DOHH2 (cell line): ENCODE results near the gene DPP6.

Experiments used
- H3F3A ChIP-seq: fragments of 200-600 bp; sonication (generic), shearing (Covaris generic); 2 replicates; pipeline ENCODE4 v1.6.0; 2016; ENCODE audit warnings: antibody characterized with exemption, mild to moderate bottlenecking; ENCODE audit not compliant: control insufficient read depth, insufficient read depth
- H3K27ac ChIP-seq: fragments of 200-600 bp; sonication (generic); 2 replicates; pipeline ENCODE4 v1.5.1; 2014; ENCODE audit warnings: low read depth, mild to moderate bottlenecking, low read length, moderate library complexity
- H3K27me3 ChIP-seq: fragments of 200-600 bp; sonication (generic); 2 replicates; pipeline ENCODE4 v1.6.1; 2014; ENCODE audit warnings: mild to moderate bottlenecking, low read length, mixed read lengths; ENCODE audit not compliant: control insufficient read depth
- H3K36me3 ChIP-seq: fragments of 200-600 bp; sonication (generic); 2 replicates; pipeline ENCODE4 v1.6.1; 2014; ENCODE audit warnings: mild to moderate bottlenecking, low read length, moderate library complexity, mixed read lengths; ENCODE audit not compliant: control insufficient read depth
- H3K4me1 ChIP-seq: fragments of 200-600 bp; sonication (generic); 2 replicates; pipeline ENCODE4 v1.6.1; 2014; ENCODE audit warnings: mild to moderate bottlenecking, low read length, mixed read lengths; ENCODE audit not compliant: control insufficient read depth
- H3K4me2 ChIP-seq: fragments of 200-600 bp; sonication (generic); 2 replicates; pipeline ENCODE4 v1.6.0; 2014; ENCODE audit warnings: mild to moderate bottlenecking, low read length, moderate library complexity
- H3K4me3 ChIP-seq: fragments of 200-600 bp; sonication (generic); 2 replicates; pipeline ENCODE4 v1.5.1; 2014; ENCODE audit warnings: mild to moderate bottlenecking, low read length, mixed read lengths
- H3K79me2 ChIP-seq: fragments of 200-600 bp; sonication (generic); 2 replicates; pipeline ENCODE4 v1.6.1; 2014; ENCODE audit warnings: mild to moderate bottlenecking, low read length, mixed read lengths; ENCODE audit not compliant: control insufficient read depth
- H3K9me2 ChIP-seq: fragments of 200-600 bp; sonication (generic); replicated peaks from 2 replicates; pipeline ENCODE4 v1.6.1; 2014; ENCODE audit warnings: mild to moderate bottlenecking, low read length, mixed read lengths; ENCODE audit not compliant: control insufficient read depth
- H3K9me3 ChIP-seq: fragments of 200-600 bp; sonication (generic); 2 replicates; pipeline ENCODE4 v1.6.1; 2014; ENCODE audit warnings: antibody characterized with exemption, low read length, mixed read lengths; ENCODE audit not compliant: control insufficient read depth, insufficient read depth
- H4K20me1 ChIP-seq: fragments of 200-600 bp; sonication (generic); 2 replicates; pipeline ENCODE4 v1.6.0; 2014; ENCODE audit warnings: low read depth, mild to moderate bottlenecking, antibody characterized with exemption, low read length, moderate library complexity; ENCODE audit not compliant: control insufficient read depth, insufficient read depth
- CTCF ChIP-seq: fragments of 200-600 bp; sonication (generic); IDR thresholded peaks from one replicate; pipeline ENCODE4 v1.5.1; 2014; ENCODE audit warnings: antibody characterized with exemption, mild to moderate bottlenecking, low read depth, low read length; ENCODE audit not compliant: poor library complexity, severe bottlenecking
- EZH2phosphoT487 ChIP-seq: fragments of 200-600 bp; sonication (generic); IDR thresholded peaks from 2 replicates; pipeline ENCODE4 v1.6.1; 2017; ENCODE audit warnings: borderline replicate concordance, mild to moderate bottlenecking, antibody characterized with exemption, low read length, moderate library complexity, mixed read lengths

DPP6 gene

GRCh38 chr7:154666768-154667167, 614.6 kb downstream of the DPP6 start:
- no peak overlapping the region for H3K27ac ChIP-seq
- TF ChIP-seq EZH2phosphoT487 (no peak), CTCF (no peak)

DNA sequence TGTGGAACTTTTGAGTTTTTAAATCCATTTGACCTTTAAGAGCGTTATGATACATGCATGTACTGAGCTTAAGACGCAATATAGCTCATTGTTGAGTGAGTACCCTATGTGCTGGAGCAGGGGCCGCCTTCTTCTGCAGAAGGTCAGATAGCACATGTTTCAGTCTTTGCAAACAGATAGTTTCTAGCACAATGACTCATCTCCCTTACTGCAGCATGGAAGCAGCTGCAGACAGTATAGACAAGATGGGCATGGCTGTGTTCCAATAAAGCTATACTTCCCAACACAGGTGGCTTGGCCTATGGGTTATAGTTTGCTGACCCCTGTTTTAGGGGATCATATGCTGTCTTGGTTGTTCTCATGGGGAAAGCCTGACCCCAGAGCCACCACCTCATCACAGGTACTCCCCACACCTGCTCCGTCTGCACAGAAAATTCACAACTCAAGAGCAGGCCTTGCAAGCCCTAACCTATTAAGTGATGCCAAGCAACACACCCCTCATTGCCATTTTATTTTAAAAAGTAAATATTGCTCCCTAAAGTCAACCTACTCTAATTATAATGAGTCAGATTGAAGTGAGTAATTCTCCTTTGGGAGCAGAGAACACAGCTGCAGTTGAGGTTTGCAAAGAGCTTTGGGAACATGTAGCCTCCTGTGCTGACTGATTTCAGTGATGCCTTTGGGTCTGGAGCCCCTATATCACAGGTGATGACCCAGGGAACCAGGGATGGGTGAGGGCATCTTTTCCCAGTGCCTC, 620.6 kb downstream of the DPP6 start:
- no peaks in the 10 kb centered on the region for H4K20me1 ChIP-seq
- no peaks in the 10 kb centered on the region for H3F3A ChIP-seq
- no peak for TF ChIP-seq EZH2phosphoT487
- no peak for TF ChIP-seq CTCF
- H3K79me2 ChIP-seq, result no peaks in the 10 kb centered on the region
- H3K4me3 ChIP-seq, result no peak overlapping the region
- H3K9me3 ChIP-seq, result no peaks in the 10 kb centered on the region
- no peaks in the 10 kb centered on the region for H3K36me3 ChIP-seq
- H3K9me2 ChIP-seq, result no peaks in the 10 kb centered on the region
- no peak overlapping the region for H3K4me2 ChIP-seq
- no peaks in the 10 kb centered on the region for H3K27me3 ChIP-seq
- H3K27ac ChIP-seq, result no peak overlapping the region
- H3K4me1 ChIP-seq, result no peaks in the 10 kb centered on the region

More at GRCh38 chr7:154666768-154667167, 614.6 kb downstream of the DPP6 start:
- peaks cover 12% of the 10 kb centered on the region; the same call in 1 of the 2 replicates for H3K9me3 ChIP-seq
- H3K4me1 ChIP-seq, result no peaks in the 10 kb centered on the region
- no peaks in the 10 kb centered on the region for H3F3A ChIP-seq
- no peaks in the 10 kb centered on the region for H4K20me1 ChIP-seq
- no peak overlapping the region for H3K4me2 ChIP-seq
- no peak overlapping the region for H3K4me3 ChIP-seq
- H3K36me3 ChIP-seq, result no peaks in the 10 kb centered on the region
- no peaks in the 10 kb centered on the region for H3K9me2 ChIP-seq
- no peaks in the 10 kb centered on the region for H3K79me2 ChIP-seq
- no peaks in the 10 kb centered on the region for H3K27me3 ChIP-seq

DNA sequence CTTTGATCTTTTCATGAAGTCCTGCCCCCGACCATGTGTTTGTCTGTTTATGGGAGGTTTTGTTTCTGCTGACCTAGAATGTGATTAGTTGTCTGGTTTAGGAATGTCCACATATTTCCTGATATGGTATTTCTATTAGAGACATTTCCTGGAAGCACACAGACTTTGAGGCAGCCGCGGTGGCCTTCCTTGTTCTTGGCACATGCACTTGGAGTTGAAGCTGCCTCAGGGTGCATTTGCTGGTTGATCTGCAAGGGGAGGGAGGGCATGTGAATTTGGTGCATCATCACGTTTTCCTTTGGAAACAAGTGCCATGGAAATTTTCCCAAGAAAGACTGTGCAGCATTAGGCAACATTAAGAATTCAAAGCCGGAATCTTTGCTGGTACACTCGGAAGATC, 622.0 kb downstream of the DPP6 start:
- Histone ChIP-seq H3K9me3 (no peaks in the 10 kb centered on the region; the same call in 1 of the 2 replicates), H4K20me1 (no peaks in the 10 kb centered on the region), H3K27me3 (no peaks in the 10 kb centered on the region), H3K4me1 (no peaks in the 10 kb centered on the region), H3K4me3 (no peak overlapping the region), H3K4me2 (no peak overlapping the region), H3K27ac (no peak overlapping the region), H3K36me3 (no peaks in the 10 kb centered on the region), H3K9me2 (no peaks in the 10 kb centered on the region), H3K79me2 (no peaks in the 10 kb centered on the region), H3F3A (no peaks in the 10 kb centered on the region)
- no peak for TF ChIP-seq CTCF
- no peak for TF ChIP-seq EZH2phosphoT487
